H1 (cell line): Measurements from ENCODE around the gene PTMS. TPM values are rescaled to one million over a fixed set of nuclear protein-coding genes. Genes with fewer than 3 reads are reported as not detected.

ENCODE experiments used
- CTCF ChIA-PET: fragments of 300-600 bp; sonication (Branson Sonifier 250); formaldehyde crosslinking; loops from one replicate; lab custom pipeline; 2021; ENCODE audit not compliant: partially characterized antibody; lab: Charles Lee
- POLR2A ChIA-PET: fragments of 300-600 bp; sonication (Branson Sonifier 250); formaldehyde crosslinking; loops from one replicate; lab custom pipeline; 2021; ENCODE audit warnings: inconsistent platforms; ENCODE audit not compliant: partially characterized antibody; lab: Charles Lee
- DNase-seq, 2 experiments: peaks; one replicate each; pipeline versions ENCODE4 v3.0.0 to v3.0.0-alpha.2; 2010 to 2022; ENCODE audit warnings: low spot score in 2 of 2, low read depth in 1 of 2, mixed read lengths in 1 of 2
- FAIRE-seq: peaks from 2 replicates; lab custom pipeline; 2011; peaks lifted over from hg19 to GRCh38; lab: Jason Lieb, UNC
- H2AFZ ChIP-seq: 2 replicates; pipeline ENCODE4 v1.8.1; 2012; ENCODE audit warnings: low read length, inconsistent platforms
- H2AK5ac ChIP-seq: 2 replicates; pipeline ENCODE4 v1.6.1; 2013; ENCODE audit warnings: low read depth, low read length
- H2BK120ac ChIP-seq: replicated peaks from 2 replicates; pipeline ENCODE3; 2013; ENCODE audit warnings: low read depth, low read length, inconsistent platforms
- H2BK12ac ChIP-seq: 2 replicates; pipeline ENCODE4 v1.6.1; 2013; ENCODE audit warnings: low read depth, low read length
- H2BK15ac ChIP-seq: 2 replicates; pipeline ENCODE4 v1.6.1; 2013; ENCODE audit warnings: low read length
- H2BK20ac ChIP-seq: 2 replicates; pipeline ENCODE4 v1.6.1; 2013; ENCODE audit warnings: low read length
- H2BK5ac ChIP-seq: 2 replicates; pipeline ENCODE4 v1.6.1; 2013; ENCODE audit warnings: low read depth, low read length
- H3K14ac ChIP-seq: 2 replicates; pipeline ENCODE4 v1.6.1; 2013; ENCODE audit warnings: inconsistent platforms; ENCODE audit not compliant: insufficient read length
- H3K18ac ChIP-seq: 2 replicates; pipeline ENCODE4 v1.6.1; 2013; ENCODE audit warnings: low read length; ENCODE audit errors: extremely low read depth
- H3K23ac ChIP-seq: 2 replicates; pipeline ENCODE4 v1.6.1; 2013; ENCODE audit warnings: inconsistent platforms; ENCODE audit not compliant: insufficient read length
- H3K23me2 ChIP-seq: 2 replicates; pipeline ENCODE4 v1.6.1; 2013; ENCODE audit warnings: low read depth, low read length
- H3K27ac ChIP-seq: 2 replicates; pipeline ENCODE4 v1.6.1; 2011; ENCODE audit warnings: low read depth, low read length, inconsistent platforms
- H3K27me3 ChIP-seq, 4 experiments: replicated peaks in 1 of 4; 1 replicate in 1 of 4; 2 replicates in 3 of 4; pipeline versions ENCODE4 v1.6.1 to v1.8.1; 2011 to 2013; ENCODE audit warnings: low read length in 3 of 4, mild to moderate bottlenecking in 3 of 4, inconsistent platforms in 2 of 4, mixed read lengths in 2 of 4, moderate library complexity in 1 of 4; ENCODE audit not compliant: control insufficient read depth in 3 of 4, insufficient read depth in 3 of 4; ENCODE audit errors: extremely low read depth in 1 of 4
- H3K36me3 ChIP-seq, 4 experiments: 2 replicates each; pipeline versions ENCODE4 v1.6.1 to v1.8.1; 2011 to 2013; ENCODE audit warnings: mild to moderate bottlenecking in 4 of 4, low read length in 3 of 4, moderate library complexity in 2 of 4, control low read depth in 1 of 4, inconsistent platforms in 1 of 4; ENCODE audit not compliant: insufficient read depth in 4 of 4, control insufficient read depth in 2 of 4
- H3K4ac ChIP-seq: replicated peaks from 2 replicates; pipeline ENCODE3; 2013; ENCODE audit warnings: low read length, low read depth, mixed read lengths, inconsistent platforms; ENCODE audit not compliant: insufficient read length
- H3K4me1 ChIP-seq, 4 experiments: replicated peaks in 1 of 4; 1 replicate in 1 of 4; 2 replicates in 3 of 4; pipeline versions ENCODE4 v1.6.1 to v1.8.1; 2011 to 2013; ENCODE audit warnings: low read length in 3 of 4, inconsistent platforms in 2 of 4, mixed read lengths in 1 of 4; ENCODE audit not compliant: insufficient read depth in 4 of 4, control insufficient read depth in 3 of 4
- H3K4me2 ChIP-seq, 2 experiments: 2 replicates each; pipeline versions ENCODE4 v1.6.1 to v1.8.1; 2011 to 2013; ENCODE audit warnings: low read depth in 2 of 2, low read length in 2 of 2, control low read depth in 1 of 2, inconsistent platforms in 1 of 2, mild to moderate bottlenecking in 1 of 2; ENCODE audit not compliant: insufficient read depth in 1 of 2
- H3K4me3 ChIP-seq, 4 experiments: fragments of 200-600, 300-600 bp in 1 of 4; sonication (generic), shearing (Covaris generic), sonication (Bioruptor Twin) in 1 of 4; 2 replicates each; pipeline versions ENCODE4 v1.5.1 to v1.8.1; 2011 to 2016; ENCODE audit warnings: low read length in 4 of 4, low read depth in 3 of 4, control low read depth in 2 of 4, inconsistent platforms in 2 of 4, mild to moderate bottlenecking in 2 of 4, mixed read lengths in 1 of 4, moderate library complexity in 1 of 4; ENCODE audit not compliant: insufficient read depth in 2 of 4; ENCODE audit errors: extremely low read depth in 1 of 4
- H3K56ac ChIP-seq: replicated peaks from 2 replicates; pipeline ENCODE3; 2013; ENCODE audit warnings: low read depth, mild to moderate bottlenecking, mixed read lengths, low read length, inconsistent platforms; ENCODE audit not compliant: insufficient read length
- H3K79me1 ChIP-seq: 2 replicates; pipeline ENCODE4 v1.6.1; 2013; ENCODE audit warnings: low read depth, low read length, control low read depth
- H3K79me2 ChIP-seq, 2 experiments: 2 replicates each; pipeline versions ENCODE4 v1.6.1 to v1.8.1; 2012 to 2013; ENCODE audit warnings: low read length in 2 of 2, mild to moderate bottlenecking in 2 of 2, inconsistent platforms in 1 of 2; ENCODE audit not compliant: insufficient read depth in 2 of 2, control insufficient read depth in 1 of 2
- H3K9ac ChIP-seq, 4 experiments: replicated peaks in 1 of 4; 1 replicate in 1 of 4; 2 replicates in 3 of 4; pipeline versions ENCODE4 v1.6.1 to v1.8.1; 2011 to 2013; ENCODE audit warnings: low read depth in 3 of 4, low read length in 3 of 4, control low read depth in 2 of 4, mild to moderate bottlenecking in 2 of 4, moderate library complexity in 2 of 4, inconsistent platforms in 1 of 4; ENCODE audit errors: extremely low read depth in 1 of 4
- H3K9me3 ChIP-seq, 2 experiments: 2 replicates each; pipeline versions ENCODE4 v1.6.1 to v1.8.1; 2012 to 2013; ENCODE audit warnings: mild to moderate bottlenecking in 2 of 2, moderate library complexity in 2 of 2, control low read depth in 1 of 2, inconsistent platforms in 1 of 2, low read depth in 1 of 2, low read length in 1 of 2, mixed read lengths in 1 of 2; ENCODE audit not compliant: insufficient read depth in 2 of 2
- H4K20me1 ChIP-seq, 2 experiments: replicated peaks in 1 of 2; 2 replicates each; pipeline versions ENCODE3 to v1.8.1; 2011 to 2013; ENCODE audit warnings: inconsistent platforms in 2 of 2, low read length in 2 of 2, mild to moderate bottlenecking in 1 of 2; ENCODE audit not compliant: insufficient read depth in 2 of 2, control insufficient read depth in 1 of 2
- H4K5ac ChIP-seq: 2 replicates; pipeline ENCODE4 v1.6.1; 2013; ENCODE audit warnings: low read length, low read depth, mixed read lengths, inconsistent platforms; ENCODE audit not compliant: insufficient read length
- H4K8ac ChIP-seq: 2 replicates; pipeline ENCODE4 v1.8.0; 2013; ENCODE audit warnings: mild to moderate bottlenecking, moderate library complexity, low read length, inconsistent platforms; ENCODE audit not compliant: insufficient read depth; ENCODE audit errors: extremely low read depth
- H4K91ac ChIP-seq: replicated peaks from 2 replicates; pipeline ENCODE3; 2013; ENCODE audit warnings: low read length, mixed read lengths, inconsistent platforms; ENCODE audit not compliant: insufficient read length
- CHD2 ChIP-seq: IDR thresholded peaks from 2 replicates; pipeline ENCODE4 v1.6.1; 2012; ENCODE audit warnings: low read length, improper control_type of control experiment
- EP300 ChIP-seq, 2 experiments: IDR thresholded peaks; 1 replicate in 1 of 2; 2 replicates in 1 of 2; pipeline ENCODE4 v1.6.1; 2011 to 2012; ENCODE audit warnings: low read depth in 2 of 2, low read length in 2 of 2, mild to moderate bottlenecking in 2 of 2, borderline replicate concordance in 1 of 2, inconsistent platforms in 1 of 2, moderate library complexity in 1 of 2
- USF2 ChIP-seq: IDR thresholded peaks from 2 replicates; pipeline ENCODE4 v1.6.1; 2011; ENCODE audit warnings: low read length, improper control_type of control experiment
- WGBS, 2 experiments: shearing (Covaris generic) in 1 of 2; methylation state at CpG; one replicate each; pipeline versions ENCODE4 v1.1.6 to v1.1.7; 2013 to 2015; ENCODE audit warnings: low lambda C conversion rate in 2 of 2, mixed read lengths in 2 of 2, inconsistent platforms in 1 of 2, low coverage in 1 of 2, missing lambda C conversion rate in 1 of 2; ENCODE audit not compliant: insufficient replicate concordance in 2 of 2, insufficient coverage in 1 of 2, insufficient read length in 1 of 2; ENCODE audit errors: extremely low coverage in 1 of 2, missing lambda C conversion rate in 1 of 2; 5-methylcytosine and 5-hydroxymethylcytosine counted together
- polyA plus RNA-seq, 7 experiments: library from polyadenylated mRNA; depleted of rRNA in 3 of 7; stranded (reverse) in 5 of 7; unstranded in 2 of 7; fragments of >200 nt in 5 of 7; fragments of 200-250 nt in 2 of 7; gene quantifications; 1 replicate in 5 of 7; 2 replicates in 1 of 7; 4 replicates in 1 of 7; pipeline versions ENCODE4 v1.2.1 to v1.2.3, GENCODE V29; 2011 to 2013; ENCODE audit warnings: missing spikeins in 2 of 7, mixed read lengths in 2 of 7
- total RNA-seq: library from RNA; stranded (reverse); fragmentation: NEBNext Ultra II Directional; extraction: Animal tissue kit (Norgen Biotek cat#: 25700); gene quantifications from 2 replicates; pipeline ENCODE4 v1.2.1, GENCODE V29; 2021
- TF ChIP-seq, protein P1 (sequence below), 3 experiments: IDR thresholded peaks; 1 replicate in 2 of 3; 2 replicates in 1 of 3; pipeline versions ENCODE4 v1.5.1 to v1.6.1; 2011; ENCODE audit warnings: low read length in 3 of 3, mild to moderate bottlenecking in 3 of 3, inconsistent platforms in 2 of 3, low read depth in 1 of 3, moderate library complexity in 1 of 3; ENCODE audit not compliant: insufficient read depth in 1 of 3; ENCODE audit errors: control extremely low read depth in 1 of 3

Gene PTMS
- total and polyA plus RNA-seq, 2 of the 8 experiments (the other 6 are each of a cell fraction or from before 2014, with no cell fraction given), result 444 to 553 TPM

DNA sequence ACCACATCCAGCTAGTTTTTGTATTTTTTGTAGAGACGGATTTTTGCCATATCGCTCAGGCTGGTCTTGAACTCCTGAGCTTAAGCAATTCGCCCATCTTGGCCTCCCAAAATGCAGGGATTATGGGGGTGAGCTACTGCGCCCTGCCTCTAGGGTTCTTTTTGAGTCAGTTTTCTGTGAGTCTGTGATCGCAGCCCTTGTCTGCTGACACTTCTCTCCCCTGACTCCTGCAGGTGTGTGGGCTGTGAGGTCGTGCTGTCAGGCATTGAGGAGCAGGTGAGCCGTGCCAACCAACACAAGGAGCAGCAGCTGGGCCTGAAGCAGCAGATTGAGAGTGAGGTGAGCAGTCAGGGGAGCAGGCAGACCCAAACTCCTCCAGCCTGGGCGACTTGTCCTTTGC, 36.0 kb upstream of the PTMS start:
- H3K27ac ChIP-seq, result no peak overlapping the region
- H3K36me3 ChIP-seq, result peaks cover 0 to 34% (median 25%) of the 10 kb centered on the region in 4 experiments; a peak in 7 of 8 replicates
- DNase-seq, result no peak
- no peak overlapping the region for H3K4ac ChIP-seq
- no peak overlapping the region for H4K91ac ChIP-seq
- 75% methylated on average over 8 of the region's 8 CpGs; no CpG with 5 or more reads in 1 of the 2 experiments for WGBS, 2 experiments
- H3K4me2 ChIP-seq, result no peak overlapping the region
- H3K9ac ChIP-seq, result no peak overlapping the region
- FAIRE-seq, result no peak
- no peak overlapping the region for H3K14ac ChIP-seq
- no peaks in the 10 kb centered on the region for H3K9me3 ChIP-seq
- TF ChIP-seq EP300 (IDR thresholded peaks at IDR 0.05; ENCODE audit: borderline replicate concordance in 1 of 2, low read depth in 2 of 2, low read length in 2 of 2) (no peak), CHD2 (no peak), USF2 (no peak)
- TF ChIP-seq, protein P1, sequence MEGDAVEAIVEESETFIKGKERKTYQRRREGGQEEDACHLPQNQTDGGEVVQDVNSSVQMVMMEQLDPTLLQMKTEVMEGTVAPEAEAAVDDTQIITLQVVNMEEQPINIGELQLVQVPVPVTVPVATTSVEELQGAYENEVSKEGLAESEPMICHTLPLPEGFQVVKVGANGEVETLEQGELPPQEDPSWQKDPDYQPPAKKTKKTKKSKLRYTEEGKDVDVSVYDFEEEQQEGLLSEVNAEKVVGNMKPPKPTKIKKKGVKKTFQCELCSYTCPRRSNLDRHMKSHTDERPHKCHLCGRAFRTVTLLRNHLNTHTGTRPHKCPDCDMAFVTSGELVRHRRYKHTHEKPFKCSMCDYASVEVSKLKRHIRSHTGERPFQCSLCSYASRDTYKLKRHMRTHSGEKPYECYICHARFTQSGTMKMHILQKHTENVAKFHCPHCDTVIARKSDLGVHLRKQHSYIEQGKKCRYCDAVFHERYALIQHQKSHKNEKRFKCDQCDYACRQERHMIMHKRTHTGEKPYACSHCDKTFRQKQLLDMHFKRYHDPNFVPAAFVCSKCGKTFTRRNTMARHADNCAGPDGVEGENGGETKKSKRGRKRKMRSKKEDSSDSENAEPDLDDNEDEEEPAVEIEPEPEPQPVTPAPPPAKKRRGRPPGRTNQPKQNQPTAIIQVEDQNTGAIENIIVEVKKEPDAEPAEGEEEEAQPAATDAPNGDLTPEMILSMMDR (IDR thresholded peaks at IDR 0.05; ENCODE audit: control extremely low read depth in 1 of 3, insufficient read depth in 1 of 3, low read depth in 1 of 3, low read length in 3 of 3), result peak in 1 of 3 experiments; percentile 9; a peak in 1 of 4 replicates
- POLR2A ChIA-PET, result interaction anchor here (0.7 to 2.8 kb wide), 4 partner anchors 9 to 41 kb away, joined by 3 to 7 read pairs (median 4); partner anchors contain the start of genes MLF2 and ZNF384
- no peak overlapping the region for H2BK12ac ChIP-seq
- H2BK15ac ChIP-seq, result no peak overlapping the region
- H3K79me2 ChIP-seq, result peaks cover 0 to 3% of the 10 kb centered on the region in 2 experiments; a peak in 1 of 4 replicates
- no peaks in the 10 kb centered on the region for H3K4me1 ChIP-seq
- H2AK5ac ChIP-seq, result no peak overlapping the region
- no peak overlapping the region for H3K56ac ChIP-seq
- H2BK20ac ChIP-seq, result no peak overlapping the region
- H2AFZ ChIP-seq, result no peak overlapping the region
- CTCF ChIA-PET, result interaction anchor here (0.7 to 4.0 kb wide), 7 partner anchors 8 to 116 kb away, joined by 3 to 18 read pairs (median 3); partner anchors contain the start of gene MLF2
- no peak overlapping the region for H3K18ac ChIP-seq
- H4K20me1 ChIP-seq, result no peaks in the 10 kb centered on the region
- no peak overlapping the region for H4K8ac ChIP-seq
- no peak overlapping the region for H3K4me3 ChIP-seq
- no peak overlapping the region for H4K5ac ChIP-seq
- H3K23ac ChIP-seq, result no peak overlapping the region
- peaks cover 2% of the 10 kb centered on the region; the same call in 1 of the 2 replicates for H3K79me1 ChIP-seq
- H3K27me3 ChIP-seq, result no peaks in the 10 kb centered on the region
- H3K23me2 ChIP-seq, result no peaks in the 10 kb centered on the region
- no peak overlapping the region; the same call in 1 of the 2 replicates for H2BK5ac ChIP-seq
- no peak overlapping the region for H2BK120ac ChIP-seq
